ENCODE data around the gene NKAPL. TPM values are rescaled to one million over a fixed set of nuclear protein-coding genes. Genes with fewer than 3 reads are reported as not detected.

NKAPL gene
- total and polyA plus RNA-seq, 2 of the 13 experiments (the other 11 are each of a cell fraction or from before 2014, with no cell fraction given): not detected

- peak; percentile 57 for TF ChIP-seq ZSCAN29 (CRISPR knock-in tag; conservative IDR thresholded peaks at IDR 0.05)
- TF ChIP-seq ZFP37 (CRISPR knock-in tag; IDR thresholded peaks at IDR 0.05; ENCODE audit: borderline replicate concordance): peak; percentile 87; the same call in 1 of the 2 replicates
- no peak for TF ChIP-seq DR1 (CRISPR knock-in tag; IDR thresholded peaks at IDR 0.05)
- TF ChIP-seq RELA (CRISPR knock-in tag; IDR thresholded peaks at IDR 0.05): no peak
- no peak; the same call in 1 of the 2 replicates for TF ChIP-seq PAX8 (CRISPR knock-in tag; IDR thresholded peaks at IDR 0.05; ENCODE audit: borderline replicate concordance)
- no peak for TF ChIP-seq BCL3 (CRISPR knock-in tag; IDR thresholded peaks at IDR 0.05)
- no peak for TF ChIP-seq CCDC6 (CRISPR knock-in tag; IDR thresholded peaks at IDR 0.05)
- peak; percentile 2; the same call in 1 of the 2 replicates for TF ChIP-seq ZNF770 (CRISPR knock-in tag; IDR thresholded peaks at IDR 0.05)
- TF ChIP-seq ZNF260 (CRISPR knock-in tag; IDR thresholded peaks at IDR 0.05; ENCODE audit: borderline replicate concordance, low read depth): no peak
- TF ChIP-seq ZBTB42 (CRISPR knock-in tag; IDR thresholded peaks at IDR 0.05): no peak
- TF ChIP-seq TEF (CRISPR knock-in tag; IDR thresholded peaks at IDR 0.05): no peak; the same call in 1 of the 2 replicates
- TF ChIP-seq ZNF761 (CRISPR knock-in tag; conservative IDR thresholded peaks at IDR 0.05): 0 out of 2 replicates have a peak, but pooled peaks have one; percentile 49
- no peak for TF ChIP-seq ZFP62 (CRISPR knock-in tag; IDR thresholded peaks at IDR 0.05)
- TF ChIP-seq MXD1 (CRISPR knock-in tag; IDR thresholded peaks at IDR 0.05): no peak
- TF ChIP-seq TFE3 (CRISPR knock-in tag; IDR thresholded peaks at IDR 0.05): peak; percentile 78; the same call in 1 of the 2 replicates
- TF ChIP-seq ZNF329 (CRISPR knock-in tag; IDR thresholded peaks at IDR 0.05; ENCODE audit: low read depth): no peak
- 0 out of 2 replicates have a peak, but pooled peaks have one; percentile 27 for TF ChIP-seq FLYWCH1 (CRISPR knock-in tag; IDR thresholded peaks at IDR 0.05)
- TF ChIP-seq ZBTB33 (CRISPR knock-in tag; IDR thresholded peaks at IDR 0.05): peak; percentile 45; the same call in 1 of the 2 replicates
- TF ChIP-seq MEF2D (CRISPR knock-in tag; IDR thresholded peaks at IDR 0.05): peak; percentile 50; the same call in 1 of the 2 replicates
- no peak for TF ChIP-seq ZNF180 (CRISPR knock-in tag; IDR thresholded peaks at IDR 0.05; ENCODE audit: borderline replicate concordance, low read depth)
Observed at GRCh38 chr6:28218312-28219248, 40.5 kb upstream of the NKAPL start (continued).

Data from HepG2 (cell line).